Subcutaneous adipose tissue (tissue), 4 donors: ENCODE measurements around the gene SLC26A11. TPM values are rescaled to one million over a fixed set of nuclear protein-coding genes. Genes with fewer than 3 reads are reported as not detected.

Experiments used
- total RNA-seq, 4 donors: library from RNA; depleted of rRNA; stranded (reverse); fragments of >200 nt; gene quantifications; one replicate each; pipeline ENCODE4 v1.1.0, GENCODE V29; 2016
- TF ChIP-seq, protein P1 (sequence below): fragments of 450-650 bp; IDR thresholded peaks from one replicate; pipeline ENCODE4 v1.5.1; 2016; ENCODE audit warnings: low read depth, mild to moderate bottlenecking, control low read depth, antibody characterized with exemption, moderate library complexity

The SLC26A11 gene
- total RNA-seq, 4 donors from 2014 or later, result 4.7 to 31.4 (median 13.0) TPM

DNA sequence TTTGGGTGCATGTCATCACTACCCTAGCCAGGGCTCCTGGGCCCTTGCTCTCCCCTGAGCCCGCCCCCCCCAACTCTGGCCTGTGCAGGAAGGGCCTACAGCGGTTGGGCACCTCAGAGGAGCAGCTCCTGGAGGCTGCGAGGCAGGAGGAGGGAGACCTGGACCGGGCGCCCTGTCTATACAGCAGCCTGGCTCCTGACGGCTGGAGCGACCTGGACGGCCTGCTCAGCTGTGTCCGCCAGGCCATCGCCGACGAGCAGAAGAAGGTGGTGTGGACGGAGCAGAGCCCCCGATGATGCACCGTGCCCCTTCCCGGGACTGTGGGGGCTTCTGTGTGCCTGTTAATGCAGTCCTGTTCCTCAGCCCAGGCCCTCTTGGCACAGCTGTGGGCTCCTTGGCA lies 12.2 kb upstream of the SLC26A11 start:
- TF ChIP-seq, protein P1, sequence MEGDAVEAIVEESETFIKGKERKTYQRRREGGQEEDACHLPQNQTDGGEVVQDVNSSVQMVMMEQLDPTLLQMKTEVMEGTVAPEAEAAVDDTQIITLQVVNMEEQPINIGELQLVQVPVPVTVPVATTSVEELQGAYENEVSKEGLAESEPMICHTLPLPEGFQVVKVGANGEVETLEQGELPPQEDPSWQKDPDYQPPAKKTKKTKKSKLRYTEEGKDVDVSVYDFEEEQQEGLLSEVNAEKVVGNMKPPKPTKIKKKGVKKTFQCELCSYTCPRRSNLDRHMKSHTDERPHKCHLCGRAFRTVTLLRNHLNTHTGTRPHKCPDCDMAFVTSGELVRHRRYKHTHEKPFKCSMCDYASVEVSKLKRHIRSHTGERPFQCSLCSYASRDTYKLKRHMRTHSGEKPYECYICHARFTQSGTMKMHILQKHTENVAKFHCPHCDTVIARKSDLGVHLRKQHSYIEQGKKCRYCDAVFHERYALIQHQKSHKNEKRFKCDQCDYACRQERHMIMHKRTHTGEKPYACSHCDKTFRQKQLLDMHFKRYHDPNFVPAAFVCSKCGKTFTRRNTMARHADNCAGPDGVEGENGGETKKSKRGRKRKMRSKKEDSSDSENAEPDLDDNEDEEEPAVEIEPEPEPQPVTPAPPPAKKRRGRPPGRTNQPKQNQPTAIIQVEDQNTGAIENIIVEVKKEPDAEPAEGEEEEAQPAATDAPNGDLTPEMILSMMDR, result no peak

DNA sequence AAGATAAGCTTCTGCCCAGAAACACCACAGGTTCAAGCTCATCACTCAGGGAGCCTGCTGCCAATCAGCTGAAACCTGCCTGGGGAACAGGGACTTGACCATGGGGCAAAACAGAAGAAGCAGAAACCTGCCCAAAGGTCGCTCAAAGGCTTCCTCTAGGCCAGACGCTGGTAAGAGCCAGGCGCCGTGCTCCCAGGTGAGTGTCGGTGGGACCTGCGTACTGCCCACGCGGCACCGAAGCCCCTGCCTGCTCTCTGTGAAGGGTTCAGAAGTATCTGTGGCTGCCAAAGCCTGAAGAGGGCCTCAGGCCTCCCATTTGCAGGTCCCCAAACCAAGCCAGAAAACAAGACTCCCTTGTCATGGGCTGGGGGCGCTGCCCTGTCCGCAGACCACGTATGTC lies 10.5 kb upstream of the SLC26A11 start:
- TF ChIP-seq, protein P1, result no peak

DNA sequence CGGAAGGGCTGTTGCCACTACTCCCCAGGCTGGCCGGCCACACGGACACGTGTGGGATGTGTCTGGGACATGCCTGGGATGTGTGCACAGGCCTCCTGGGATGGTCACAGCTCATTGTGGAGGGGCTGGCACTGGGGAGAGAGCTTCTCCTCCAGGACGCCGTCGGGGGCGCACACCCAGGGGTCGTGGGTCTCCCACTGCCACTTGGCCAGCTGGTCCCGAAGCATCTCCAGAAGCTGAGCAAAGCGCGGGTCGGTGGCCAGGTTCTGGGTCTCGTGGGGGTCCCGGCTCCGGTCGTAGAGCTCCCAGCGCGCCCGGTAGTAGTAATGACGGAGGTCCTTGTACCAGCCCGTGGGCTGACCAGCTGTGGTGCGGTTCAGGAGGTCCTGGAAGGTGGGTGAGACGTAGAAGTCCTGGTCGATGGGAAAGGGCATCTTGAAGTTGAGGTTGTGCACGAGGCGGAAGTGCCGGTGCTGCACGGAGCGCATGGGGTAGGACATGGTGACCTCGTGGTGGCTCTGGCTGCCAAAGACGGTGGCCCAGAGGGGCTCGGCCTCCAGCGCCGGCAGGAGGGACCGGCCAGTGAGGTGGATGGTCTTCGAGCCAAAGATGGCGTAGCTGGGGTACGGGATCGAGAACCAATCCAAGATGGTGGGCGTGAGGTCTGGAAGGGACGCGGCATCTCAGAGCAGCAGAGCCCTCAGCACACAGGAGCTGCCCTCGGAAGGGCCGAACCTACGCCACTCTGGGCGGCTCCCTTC lies 9.7 kb upstream of the SLC26A11 start:
- TF ChIP-seq, protein P1, result no peak

DNA sequence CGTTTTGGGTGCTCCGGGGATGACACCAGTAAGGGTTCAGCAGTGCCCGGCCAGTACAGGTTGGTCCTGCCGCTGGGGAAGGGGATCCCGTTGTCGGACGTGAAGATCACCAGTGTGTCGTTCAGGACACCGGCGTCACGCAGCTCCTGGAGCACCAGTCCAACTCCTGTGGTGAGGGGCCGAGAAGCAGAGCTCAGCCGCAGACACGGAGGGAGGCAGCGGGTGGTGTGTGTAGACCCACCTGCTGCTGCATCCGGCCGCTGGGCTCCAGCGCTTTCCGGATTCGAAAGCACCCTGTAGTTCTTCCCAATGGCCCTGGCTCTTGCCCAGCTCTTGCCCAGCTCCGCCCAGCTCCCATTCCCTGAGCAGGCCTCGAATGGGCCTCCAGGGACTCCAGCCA lies 8.1 kb upstream of the SLC26A11 start:
- TF ChIP-seq, protein P1, result no peak

DNA sequence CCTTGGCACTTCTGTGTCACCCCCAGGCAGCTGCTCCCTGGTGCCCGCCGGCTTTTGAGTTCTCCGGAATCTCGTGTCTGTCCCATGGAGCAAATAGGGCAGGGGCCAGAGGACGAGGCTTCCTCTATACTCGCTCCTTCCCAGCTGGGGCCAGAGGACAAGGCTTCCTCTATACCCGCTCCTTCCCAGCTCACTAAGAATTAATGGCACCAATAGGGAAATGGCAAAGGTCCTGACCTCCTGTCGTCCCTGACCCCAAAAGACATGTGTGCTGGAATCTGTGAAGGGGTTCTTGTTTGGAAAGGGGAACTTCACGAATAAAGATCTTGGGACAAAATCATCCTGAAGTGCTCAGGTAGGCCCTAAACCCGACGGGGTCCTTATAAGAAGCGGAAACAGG lies 7.7 kb upstream of the SLC26A11 start:
- TF ChIP-seq, protein P1, result no peak

DNA sequence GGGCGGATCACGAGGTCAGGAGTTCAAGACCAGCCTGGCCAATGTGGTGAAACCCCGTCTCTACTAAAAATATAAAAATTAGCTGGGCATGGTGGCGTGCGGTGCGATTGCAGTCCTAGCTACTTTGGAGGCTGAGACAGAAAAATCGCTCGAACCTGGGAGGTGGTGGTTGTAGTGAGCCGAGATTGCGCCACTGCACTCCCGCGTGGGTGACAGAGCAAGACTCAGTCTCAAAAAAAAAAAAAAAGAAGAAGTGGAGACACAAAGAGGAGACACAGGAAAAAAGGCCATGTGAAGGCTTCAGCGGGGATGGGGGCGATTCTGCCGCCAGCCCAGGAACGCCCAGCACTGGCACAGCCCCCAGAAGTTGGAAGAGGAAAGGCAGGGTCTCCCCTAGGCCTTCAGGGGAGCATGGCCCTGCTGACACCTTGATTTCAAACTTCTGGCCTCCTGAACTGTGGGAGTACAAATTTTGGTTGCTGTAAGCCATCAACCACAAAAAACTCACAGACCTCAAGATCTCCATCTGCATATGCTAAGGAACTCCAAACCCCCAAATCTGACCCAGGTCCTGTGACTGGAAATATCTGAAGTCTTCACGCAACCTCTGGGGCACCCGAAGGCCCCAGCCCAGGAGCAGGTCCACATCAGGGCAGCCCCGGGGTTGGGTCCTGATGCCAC lies 7.1 kb upstream of the SLC26A11 start:
- TF ChIP-seq, protein P1, result no peak

DNA sequence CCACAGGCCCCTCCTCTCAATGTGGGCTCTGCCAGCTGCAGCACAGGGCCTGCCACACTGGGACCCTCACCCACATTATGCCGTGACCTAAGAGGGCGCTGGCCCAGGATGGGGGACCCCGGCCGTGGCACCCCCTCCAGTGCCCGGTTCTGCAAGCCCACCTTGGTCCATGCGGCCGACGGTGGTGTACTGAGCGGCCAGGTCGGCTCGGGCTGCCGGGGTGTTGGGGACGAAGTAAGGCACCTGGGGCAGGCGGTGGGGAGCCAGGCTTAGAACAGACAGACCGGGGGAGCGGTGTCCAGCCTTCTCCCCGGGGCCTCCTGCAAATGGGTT lies 6.6 kb upstream of the SLC26A11 start:
- TF ChIP-seq, protein P1, result no peak
